Omental fat pad (tissue), 4 donors: ENCODE measurements around the gene WWTR1. TPM values are rescaled to one million over a fixed set of nuclear protein-coding genes. Genes with fewer than 3 reads are reported as not detected.

ENCODE experiments used
- ATAC-seq: fragments of 150-250 bp; one replicate; pipeline ENCODE4 v1.9.1; 2016; ENCODE audit warnings: mild to moderate bottlenecking, moderate library complexity; ENCODE audit not compliant: low FRiP score
- DNase-seq: peaks from one replicate; pipeline ENCODE4 v3.0.0-alpha.2; 2019; ENCODE audit warnings: low spot score
- total RNA-seq, 4 donors: library from RNA; depleted of rRNA; stranded (reverse); fragments of >200 nt; gene quantifications; one replicate each; pipeline ENCODE4 v1.1.0, GENCODE V29; 2016
- TF ChIP-seq, protein P1 (sequence below), 3 donors: fragments of 450-650 bp; IDR thresholded peaks; one replicate each; pipeline ENCODE4 v1.5.1; 2016 to 2017; ENCODE audit warnings: antibody characterized with exemption in 3 of 3, mild to moderate bottlenecking in 3 of 3, moderate library complexity in 2 of 3

Gene WWTR1
- total RNA-seq, 4 donors from 2014 or later: 57.4 to 130 (median 77.7) TPM

- TF ChIP-seq, protein P1, sequence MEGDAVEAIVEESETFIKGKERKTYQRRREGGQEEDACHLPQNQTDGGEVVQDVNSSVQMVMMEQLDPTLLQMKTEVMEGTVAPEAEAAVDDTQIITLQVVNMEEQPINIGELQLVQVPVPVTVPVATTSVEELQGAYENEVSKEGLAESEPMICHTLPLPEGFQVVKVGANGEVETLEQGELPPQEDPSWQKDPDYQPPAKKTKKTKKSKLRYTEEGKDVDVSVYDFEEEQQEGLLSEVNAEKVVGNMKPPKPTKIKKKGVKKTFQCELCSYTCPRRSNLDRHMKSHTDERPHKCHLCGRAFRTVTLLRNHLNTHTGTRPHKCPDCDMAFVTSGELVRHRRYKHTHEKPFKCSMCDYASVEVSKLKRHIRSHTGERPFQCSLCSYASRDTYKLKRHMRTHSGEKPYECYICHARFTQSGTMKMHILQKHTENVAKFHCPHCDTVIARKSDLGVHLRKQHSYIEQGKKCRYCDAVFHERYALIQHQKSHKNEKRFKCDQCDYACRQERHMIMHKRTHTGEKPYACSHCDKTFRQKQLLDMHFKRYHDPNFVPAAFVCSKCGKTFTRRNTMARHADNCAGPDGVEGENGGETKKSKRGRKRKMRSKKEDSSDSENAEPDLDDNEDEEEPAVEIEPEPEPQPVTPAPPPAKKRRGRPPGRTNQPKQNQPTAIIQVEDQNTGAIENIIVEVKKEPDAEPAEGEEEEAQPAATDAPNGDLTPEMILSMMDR (IDR thresholded peaks at IDR 0.05): no peak
- ATAC-seq (no peak), DNase-seq (no peak)
Observed at GRCh38 chr3:149600634-149601033, 57.2 kb downstream of the WWTR1 start.

DNA sequence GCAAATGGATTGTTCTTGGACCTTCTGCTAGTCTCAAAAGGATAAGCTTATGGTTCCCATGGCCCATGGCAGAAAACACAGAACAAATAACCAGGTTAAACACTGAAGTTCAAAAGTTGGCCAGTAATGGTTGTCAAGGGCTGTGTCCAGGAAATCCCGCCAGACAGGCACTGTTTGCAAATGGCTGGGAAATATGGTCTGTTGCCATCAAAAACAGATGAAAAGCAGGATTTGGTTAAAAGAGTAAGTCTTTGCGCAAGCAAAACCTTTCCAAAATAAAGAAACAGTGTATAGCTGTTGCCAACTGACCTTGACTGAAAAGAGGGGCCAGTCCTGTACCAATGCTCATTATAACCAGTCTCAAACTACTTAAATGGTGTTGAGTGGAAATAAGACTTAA, 58.6 kb downstream of the WWTR1 start:
- TF ChIP-seq, protein P1 (IDR thresholded peaks at IDR 0.05): no peak
- ATAC-seq (no peak), DNase-seq (no peak)

- ATAC-seq (peak; percentile 68), DNase-seq (no peak)
- TF ChIP-seq, protein P1 (IDR thresholded peaks at IDR 0.05): no peak
Observed at GRCh38 chr3:149596134-149596770, 61.6 kb downstream of the WWTR1 start.

- ATAC-seq (no peak), DNase-seq (no peak)
- TF ChIP-seq, protein P1 (IDR thresholded peaks at IDR 0.05): no peak
Observed at GRCh38 chr3:149593418-149594160, 64.2 kb downstream of the WWTR1 start.

GRCh38 chr3:149592758-149593240, 65.0 kb downstream of the WWTR1 start:
- TF ChIP-seq, protein P1 (IDR thresholded peaks at IDR 0.05): no peak
- no peak for ATAC-seq

DNA sequence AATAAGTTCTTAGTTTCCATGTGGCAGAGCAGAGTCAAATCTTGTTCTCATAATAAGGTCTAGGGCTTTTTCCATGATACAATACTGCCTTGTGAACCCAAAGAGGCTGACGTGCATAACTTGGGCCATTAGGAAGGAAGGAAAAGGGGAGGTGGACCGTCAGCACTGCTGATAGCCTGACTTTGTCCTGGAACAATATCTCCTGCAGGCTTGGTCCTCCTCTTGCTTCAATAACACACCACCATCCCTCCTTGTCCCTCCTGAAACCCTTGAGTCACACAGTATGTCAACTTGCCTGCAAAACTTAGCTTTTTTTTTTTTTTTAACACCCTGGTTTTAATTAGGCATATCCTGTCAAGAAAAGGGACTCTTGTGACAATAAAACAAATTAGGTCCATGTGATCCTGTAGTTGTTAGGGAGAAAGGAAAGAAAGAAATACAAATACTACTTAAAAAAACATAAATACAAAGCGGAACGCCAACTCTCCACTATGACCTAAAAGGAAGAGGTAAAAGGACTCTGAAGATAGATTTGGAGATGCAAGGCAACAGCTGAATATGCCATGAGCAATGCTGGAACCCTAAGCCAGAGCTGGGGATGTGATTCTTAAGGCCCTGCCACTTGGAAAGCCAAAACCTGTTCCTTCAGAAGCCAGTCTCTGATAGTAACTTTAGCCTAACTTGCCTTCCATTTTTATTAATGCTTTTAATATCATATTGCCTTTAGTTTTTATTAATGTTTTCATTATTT, 67.0 kb downstream of the WWTR1 start:
- no peak for DNase-seq

More at GRCh38 chr3:149592758-149593240, 65.0 kb downstream of the WWTR1 start:
- no peak for DNase-seq

More for the DNA sequence above, 67.0 kb downstream of the WWTR1 start:
- ATAC-seq: no peak
- TF ChIP-seq, protein P1 (IDR thresholded peaks at IDR 0.05): no peak
